ENCODE measurements around the gene CDC123. TPM values are rescaled to one million over a fixed set of nuclear protein-coding genes. Genes with fewer than 3 reads are reported as not detected.

Gene CDC123
- total RNA-seq, 6 donors from 2014 or later = 19.9 to 57.5 (median 42.6) TPM

- DNase-seq = no peak
- Histone ChIP-seq H3K9me3 (no peaks in the 10 kb centered on the region), H3K4me3 (no peak overlapping the region), H3K4me1 (no peaks in the 10 kb centered on the region), H3K27ac (no peak overlapping the region), H3K36me3 (peaks cover 0 to 64% (median 31%) of the 10 kb centered on the region in 4 donors), H3K27me3 (no peaks in the 10 kb centered on the region)
- 73 to 85% methylated on average over 3 of the region's 3 CpGs for WGBS, 2 donors
- ATAC-seq (ENCODE audit: low FRiP score in 2 of 2) = no peak
- TF ChIP-seq CTCF (IDR thresholded peaks at IDR 0.05) = no peak
- no peak for TF ChIP-seq POLR2A (IDR thresholded peaks at IDR 0.05)
- no peak for TF ChIP-seq POLR2AphosphoS5 (IDR thresholded peaks at IDR 0.05)
- no peak for TF ChIP-seq EP300 (IDR thresholded peaks at IDR 0.05)
Measured at GRCh38 chr10:12158111-12158510, 37.9 kb upstream of the CDC123 start.

GRCh38 chr10:12160664-12161063, 35.3 kb upstream of the CDC123 start:
- DNase-seq (no peak), ATAC-seq (ENCODE audit: low FRiP score in 2 of 2) (no peak)
- no peaks in the 10 kb centered on the region for H3K4me1 ChIP-seq
- 94 to 96% methylated on average over 5 of the region's 5 CpGs for WGBS, 2 donors
- no peak overlapping the region for H3K4me3 ChIP-seq
- no peaks in the 10 kb centered on the region for H3K27me3 ChIP-seq
- H3K27ac ChIP-seq = no peak overlapping the region
- H3K9me3 ChIP-seq = no peaks in the 10 kb centered on the region
- no peak for TF ChIP-seq POLR2AphosphoS5 (IDR thresholded peaks at IDR 0.05)
- no peak for TF ChIP-seq CTCF (IDR thresholded peaks at IDR 0.05)
- TF ChIP-seq POLR2A (IDR thresholded peaks at IDR 0.05) = no peak
- TF ChIP-seq EP300 (IDR thresholded peaks at IDR 0.05) = no peak
- H3K36me3 ChIP-seq = peaks cover 0 to 69% (median 37%) of the 10 kb centered on the region in 4 donors

- no peaks in the 10 kb centered on the region for H3K9me3 ChIP-seq
- DNase-seq (no peak), ATAC-seq (ENCODE audit: low FRiP score in 2 of 2) (no peak)
- TF ChIP-seq CTCF (IDR thresholded peaks at IDR 0.05) (no peak), EP300 (IDR thresholded peaks at IDR 0.05) (no peak), POLR2AphosphoS5 (IDR thresholded peaks at IDR 0.05) (no peak), POLR2A (IDR thresholded peaks at IDR 0.05) (no peak)
- no peak overlapping the region for H3K27ac ChIP-seq
- 93 to 99% methylated on average over 6 of the region's 6 CpGs for WGBS, 2 donors
- peaks cover 0 to 84% (median 49%) of the 10 kb centered on the region in 4 donors for H3K36me3 ChIP-seq
- H3K27me3 ChIP-seq = no peaks in the 10 kb centered on the region
- no peak overlapping the region for H3K4me3 ChIP-seq
- H3K4me1 ChIP-seq = no peaks in the 10 kb centered on the region
Measured at GRCh38 chr10:12162927-12163326, 33.1 kb upstream of the CDC123 start.

- no peak for TF ChIP-seq EP300 (IDR thresholded peaks at IDR 0.05)
- Histone ChIP-seq H3K4me1 (no peaks in the 10 kb centered on the region), H3K9me3 (no peaks in the 10 kb centered on the region), H3K27me3 (no peaks in the 10 kb centered on the region), H3K4me3 (no peak overlapping the region), H3K36me3 (peaks cover 0 to 86% (median 55%) of the 10 kb centered on the region in 4 donors), H3K27ac (no peak overlapping the region)
- 93 to 94% methylated on average over 11 to 12 of the region's 12 CpGs for WGBS, 2 donors
- no peak for DNase-seq
- no peak for ATAC-seq (ENCODE audit: low FRiP score in 2 of 2)
Measured at GRCh38 chr10:12164085-12164484, 31.9 kb upstream of the CDC123 start.

- Histone ChIP-seq H3K4me3 (no peak overlapping the region), H3K27ac (no peak overlapping the region), H3K36me3 (peaks cover 4 to 89% (median 64%) of the 10 kb centered on the region in 4 donors), H3K27me3 (no peaks in the 10 kb centered on the region), H3K9me3 (no peaks in the 10 kb centered on the region), H3K4me1 (no peaks in the 10 kb centered on the region)
- ATAC-seq (ENCODE audit: low FRiP score in 2 of 2) (no peak), DNase-seq (no peak)
- WGBS, 2 donors = 83 to 89% methylated on average over 3 of the region's 3 CpGs
- TF ChIP-seq CTCF (IDR thresholded peaks at IDR 0.05) (no peak), POLR2AphosphoS5 (IDR thresholded peaks at IDR 0.05) (no peak), EP300 (IDR thresholded peaks at IDR 0.05) (no peak), POLR2A (IDR thresholded peaks at IDR 0.05) (no peak)
Measured at GRCh38 chr10:12165036-12165435, 31.0 kb upstream of the CDC123 start.
